T-helper 1 cell (primary cell): ENCODE data around the gene SPTAN1.

Source experiments
- DNase-seq, 5 donors: peaks; one replicate each; pipeline ENCODE4 v3.0.0-alpha.2; 2012 to 2020

Gene SPTAN1

DNA sequence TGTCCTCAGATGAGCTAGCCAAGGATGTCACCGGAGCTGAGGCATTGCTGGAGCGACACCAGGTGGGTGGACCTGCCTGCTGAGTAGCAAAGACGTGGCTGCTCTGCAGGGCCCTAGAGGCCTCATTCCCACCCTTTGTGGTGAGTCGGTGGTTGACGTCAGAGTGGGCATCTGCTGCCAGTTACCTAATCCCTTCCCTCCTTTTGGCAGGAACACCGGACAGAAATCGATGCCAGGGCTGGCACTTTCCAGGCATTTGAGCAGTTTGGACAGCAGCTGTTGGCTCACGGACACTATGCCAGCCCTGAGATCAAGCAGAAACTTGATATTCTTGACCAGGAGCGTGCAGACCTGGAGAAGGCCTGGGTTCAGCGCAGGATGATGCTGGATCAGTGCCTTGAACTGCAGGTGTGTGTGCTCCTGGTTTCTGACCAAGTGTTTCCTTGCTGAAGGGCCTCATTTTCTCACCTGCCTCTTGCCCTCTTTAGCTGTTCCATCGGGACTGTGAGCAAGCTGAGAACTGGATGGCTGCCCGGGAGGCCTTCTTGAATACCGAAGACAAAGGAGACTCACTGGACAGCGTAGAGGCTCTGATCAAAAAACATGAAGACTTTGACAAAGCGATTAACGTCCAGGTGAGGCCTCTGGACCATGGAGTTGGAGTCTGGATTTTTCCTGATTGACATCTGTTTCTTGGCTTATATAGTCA is 55.4 kb downstream of the SPTAN1 start:
- no peak for DNase-seq

DNA sequence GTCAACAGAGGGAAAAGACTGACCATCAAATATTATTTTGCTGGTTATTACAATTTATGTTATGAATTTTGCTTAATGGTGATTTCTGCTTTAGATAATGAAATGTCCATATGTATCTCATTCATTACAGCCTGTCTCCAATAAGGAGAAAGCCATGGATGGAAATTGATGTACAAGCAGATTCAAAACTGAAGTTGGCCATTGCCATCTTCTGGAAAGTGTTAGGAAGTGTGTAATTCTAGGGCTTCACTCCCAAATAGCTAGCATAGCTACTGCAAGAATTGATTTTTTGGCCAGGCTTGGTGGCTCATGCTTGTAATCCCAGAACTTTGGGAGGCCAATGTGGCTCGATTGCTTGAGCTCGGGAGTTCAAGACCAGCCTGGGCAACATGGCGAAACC is 58.5 kb downstream of the SPTAN1 start:
- DNase-seq, result no peak

DNA sequence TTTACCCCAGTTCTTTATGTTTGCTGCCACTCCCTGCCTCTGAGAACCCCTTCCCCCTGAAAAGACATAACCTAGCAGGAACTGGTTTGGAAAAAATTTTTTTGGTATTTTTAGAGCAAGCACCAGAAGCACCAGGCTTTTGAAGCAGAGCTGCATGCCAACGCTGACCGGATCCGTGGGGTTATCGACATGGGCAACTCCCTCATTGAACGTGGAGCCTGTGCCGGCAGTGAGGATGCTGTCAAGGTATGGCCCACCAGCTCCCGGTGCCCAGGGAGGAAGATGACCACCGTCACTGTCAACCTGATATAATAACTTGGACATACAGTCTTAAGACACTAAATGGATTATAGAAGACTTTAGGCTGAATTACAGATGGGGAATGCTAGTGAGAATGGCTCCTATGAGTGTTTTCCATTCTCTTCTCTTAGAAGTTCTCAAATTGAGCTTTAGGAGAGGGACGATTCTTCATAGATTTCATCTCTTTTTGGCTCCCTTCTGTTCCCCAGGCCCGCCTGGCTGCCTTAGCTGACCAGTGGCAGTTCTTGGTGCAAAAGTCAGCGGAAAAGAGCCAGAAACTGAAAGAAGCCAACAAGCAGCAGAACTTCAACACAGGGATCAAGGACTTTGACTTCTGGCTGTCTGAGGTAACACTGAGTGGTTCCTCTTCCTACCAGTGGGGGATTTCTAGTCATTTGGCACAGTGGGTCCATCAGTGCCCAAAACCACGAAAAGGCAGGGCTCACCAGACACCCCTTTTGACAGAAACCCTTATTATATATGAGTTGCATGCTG is 59.4 kb downstream of the SPTAN1 start:
- DNase-seq, result no peak

DNA sequence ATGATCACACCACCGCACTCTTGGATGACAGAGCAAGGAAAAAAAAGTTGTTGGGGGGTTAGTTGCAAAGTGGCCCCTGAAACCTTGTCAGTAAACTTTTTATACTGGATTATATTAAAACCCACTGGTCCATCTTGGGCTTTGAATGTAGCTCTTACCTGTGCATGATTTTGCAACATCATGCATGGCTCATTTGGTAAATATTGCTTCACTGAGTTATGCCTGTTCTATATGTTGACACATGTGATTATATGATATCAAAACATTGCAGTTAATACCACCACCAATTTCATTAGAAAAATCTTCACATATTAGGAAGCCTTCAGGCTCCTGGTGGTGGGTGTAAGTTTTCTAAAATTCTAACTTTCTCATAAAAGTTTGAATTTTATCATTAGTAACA is 62.3 kb downstream of the SPTAN1 start:
- no peak for DNase-seq

DNA sequence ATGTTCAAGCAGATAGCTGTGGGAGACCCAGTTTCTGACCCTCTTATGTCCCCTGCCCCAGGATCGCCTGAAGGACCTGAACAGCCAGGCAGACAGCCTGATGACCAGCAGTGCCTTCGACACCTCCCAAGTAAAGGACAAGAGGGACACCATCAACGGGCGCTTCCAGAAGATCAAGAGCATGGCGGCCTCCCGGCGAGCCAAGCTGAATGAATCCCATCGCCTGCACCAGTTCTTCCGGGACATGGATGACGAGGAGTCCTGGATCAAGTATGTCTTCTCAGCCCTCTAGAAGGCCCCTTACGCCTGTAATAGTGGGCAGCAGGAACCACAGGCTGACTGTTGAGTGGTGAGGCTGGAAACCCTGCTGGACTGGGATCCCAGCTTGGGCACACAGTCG is 63.2 kb downstream of the SPTAN1 start:
- no peak for DNase-seq

DNA sequence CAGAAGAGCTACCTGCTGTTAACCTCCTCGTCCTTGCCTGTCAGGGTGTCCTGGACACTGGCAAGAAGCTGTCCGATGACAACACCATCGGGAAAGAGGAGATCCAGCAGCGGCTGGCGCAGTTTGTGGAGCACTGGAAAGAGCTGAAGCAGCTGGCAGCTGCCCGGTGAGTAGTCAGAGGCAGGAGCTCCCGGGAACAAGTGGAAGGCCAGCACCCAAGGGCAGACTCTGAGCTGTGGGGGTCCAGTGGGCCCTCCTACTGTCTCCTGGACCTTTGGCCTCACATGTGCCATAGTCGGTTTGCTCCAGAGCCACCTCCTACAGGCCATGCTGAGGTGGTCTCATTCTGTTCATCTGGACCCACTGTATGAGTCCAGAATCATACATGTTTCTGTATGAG is 65.6 kb downstream of the SPTAN1 start:
- DNase-seq, result no peak

DNA sequence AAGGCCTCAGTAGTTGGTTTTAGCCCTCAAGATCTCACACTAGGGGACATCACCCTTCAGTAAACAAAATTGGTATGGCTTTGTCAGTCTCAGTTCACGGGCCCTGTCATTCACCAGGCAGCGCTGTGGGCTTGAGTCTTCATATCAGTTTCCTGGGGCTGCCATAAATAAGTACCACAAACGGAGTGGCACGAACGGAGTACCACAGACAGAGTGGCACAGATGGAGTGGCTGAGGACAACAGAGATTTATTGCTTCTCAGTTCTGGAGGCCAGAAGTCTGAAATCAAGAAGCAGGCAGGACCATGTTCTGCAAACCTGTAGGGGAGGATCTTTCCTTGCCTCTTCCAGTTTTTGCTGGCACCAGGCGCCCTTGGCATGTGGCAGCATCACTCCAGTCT is 66.7 kb downstream of the SPTAN1 start:
- DNase-seq, result no peak

DNA sequence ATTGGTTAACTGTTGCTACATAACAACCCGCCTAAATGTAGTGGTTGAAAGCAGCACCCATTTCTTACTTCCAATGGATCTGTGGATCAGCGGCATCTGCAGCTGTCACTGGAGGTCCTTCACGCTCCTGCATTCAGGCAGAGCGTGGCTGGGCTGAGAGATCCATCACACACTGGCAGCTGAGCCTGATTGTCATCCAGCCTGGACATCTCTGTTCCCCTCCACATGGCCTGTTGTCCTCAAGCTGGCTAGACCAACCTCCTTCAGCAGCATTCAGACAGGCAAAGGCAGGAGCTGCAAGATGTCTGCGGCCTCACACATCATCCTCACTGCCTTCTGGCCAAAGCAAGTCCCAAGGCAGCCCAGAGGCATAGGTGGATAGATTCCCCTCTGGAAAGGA is 67.4 kb downstream of the SPTAN1 start:
- DNase-seq, result no peak

DNA sequence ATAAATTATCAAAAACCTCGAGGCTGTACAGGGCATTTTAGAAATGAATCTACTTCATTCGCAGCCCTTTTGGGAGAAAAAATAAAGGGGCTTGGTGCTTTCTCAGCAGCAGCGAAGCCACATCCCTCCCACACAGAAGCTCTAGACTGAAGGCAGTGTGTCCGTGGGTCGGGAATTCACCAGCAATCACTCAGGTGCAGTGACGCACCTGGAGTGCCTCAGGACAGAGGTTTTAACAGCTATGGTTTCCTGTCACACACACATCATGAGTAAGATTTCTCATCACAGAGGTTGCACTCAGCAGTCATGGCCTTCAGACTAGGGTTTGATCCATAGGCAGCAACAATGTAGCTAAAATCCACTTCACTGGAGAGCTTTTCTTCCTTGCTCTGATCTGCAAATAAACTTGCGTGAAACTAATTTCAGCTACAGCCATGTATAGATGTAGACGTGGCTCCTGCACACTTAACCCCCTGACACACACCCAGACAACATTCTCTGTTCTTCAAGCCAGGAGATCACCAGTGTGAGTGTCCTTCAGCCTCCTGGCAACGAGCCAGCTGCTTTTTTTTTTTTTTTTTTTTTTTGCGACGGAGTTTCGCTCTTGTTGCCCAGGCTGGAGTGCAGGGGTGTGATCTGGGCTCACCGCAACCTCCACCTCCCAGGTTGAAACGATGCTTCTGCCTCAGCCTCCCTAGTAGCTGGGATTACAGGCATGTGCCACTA is 69.5 kb downstream of the SPTAN1 start:
- no peak for DNase-seq

DNA sequence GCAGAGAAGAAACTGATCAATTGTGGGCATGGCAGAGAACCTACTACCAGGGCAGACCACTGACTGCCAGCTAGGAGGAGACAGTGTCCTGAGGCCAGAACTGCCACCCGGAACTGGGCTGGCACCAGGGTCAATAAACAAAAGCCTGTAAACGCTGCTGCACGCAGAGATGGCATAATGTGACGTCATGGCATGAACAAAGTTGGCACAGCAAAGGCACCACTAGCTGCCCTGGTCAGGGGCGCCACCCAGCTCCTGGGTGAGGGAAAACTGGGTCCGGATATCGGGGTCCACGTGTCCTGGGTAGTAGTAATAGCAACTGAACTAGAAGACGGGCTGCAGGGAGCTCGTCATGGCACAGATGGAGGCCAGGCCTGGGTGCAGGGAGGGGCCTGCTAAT is 72.2 kb downstream of the SPTAN1 start:
- DNase-seq, result no peak

DNA sequence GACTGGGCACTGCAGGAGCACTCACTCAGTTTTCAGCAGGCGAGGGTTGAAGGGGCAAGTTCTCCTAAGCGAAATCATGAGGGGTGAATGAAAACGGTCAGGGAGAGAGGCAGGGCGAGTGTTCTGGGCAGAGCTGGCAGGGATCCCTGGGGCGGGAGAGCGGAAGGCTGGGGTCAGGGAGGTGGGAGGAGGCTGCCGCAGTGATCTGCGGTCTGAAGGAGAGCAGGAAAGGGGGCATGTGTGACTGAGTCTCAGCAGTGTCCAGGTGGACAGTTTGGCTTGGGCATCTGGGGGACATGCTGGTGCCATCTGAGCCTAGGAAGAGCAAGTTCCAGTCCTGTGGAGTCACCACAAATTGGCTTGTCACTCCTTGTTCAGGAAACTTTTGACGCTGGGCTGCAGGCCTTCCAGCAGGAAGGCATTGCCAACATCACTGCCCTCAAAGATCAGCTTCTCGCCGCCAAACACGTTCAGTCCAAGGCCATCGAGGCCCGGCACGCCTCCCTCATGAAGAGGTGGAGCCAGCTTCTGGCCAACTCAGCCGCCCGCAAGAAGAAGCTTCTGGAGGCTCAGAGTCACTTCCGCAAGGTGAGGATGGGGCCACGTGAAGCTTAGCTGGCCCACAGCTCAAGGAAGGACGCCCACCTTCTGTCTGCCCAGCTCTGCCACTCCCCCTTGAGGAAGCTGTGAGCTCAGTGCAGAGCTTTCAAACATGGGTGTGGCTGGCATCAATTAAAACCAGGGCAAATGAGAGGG is 73.2 kb downstream of the SPTAN1 start:
- no peak for DNase-seq

DNA sequence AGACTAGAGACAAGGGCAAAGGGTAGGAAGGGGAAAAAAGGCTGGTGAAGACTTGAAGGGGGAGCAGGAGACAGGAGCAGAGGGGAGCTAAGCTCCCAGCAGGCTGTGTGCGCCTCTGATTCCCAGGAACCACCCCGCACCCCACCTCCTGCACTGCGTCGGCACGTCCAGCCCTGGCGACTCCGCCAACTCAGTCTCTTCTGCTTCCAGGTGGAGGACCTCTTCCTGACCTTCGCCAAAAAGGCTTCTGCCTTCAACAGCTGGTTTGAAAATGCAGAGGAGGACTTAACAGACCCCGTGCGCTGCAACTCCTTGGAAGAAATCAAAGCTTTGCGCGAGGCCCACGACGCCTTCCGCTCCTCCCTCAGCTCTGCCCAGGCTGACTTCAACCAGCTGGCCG is 73.8 kb downstream of the SPTAN1 start:
- DNase-seq, result no peak

DNA sequence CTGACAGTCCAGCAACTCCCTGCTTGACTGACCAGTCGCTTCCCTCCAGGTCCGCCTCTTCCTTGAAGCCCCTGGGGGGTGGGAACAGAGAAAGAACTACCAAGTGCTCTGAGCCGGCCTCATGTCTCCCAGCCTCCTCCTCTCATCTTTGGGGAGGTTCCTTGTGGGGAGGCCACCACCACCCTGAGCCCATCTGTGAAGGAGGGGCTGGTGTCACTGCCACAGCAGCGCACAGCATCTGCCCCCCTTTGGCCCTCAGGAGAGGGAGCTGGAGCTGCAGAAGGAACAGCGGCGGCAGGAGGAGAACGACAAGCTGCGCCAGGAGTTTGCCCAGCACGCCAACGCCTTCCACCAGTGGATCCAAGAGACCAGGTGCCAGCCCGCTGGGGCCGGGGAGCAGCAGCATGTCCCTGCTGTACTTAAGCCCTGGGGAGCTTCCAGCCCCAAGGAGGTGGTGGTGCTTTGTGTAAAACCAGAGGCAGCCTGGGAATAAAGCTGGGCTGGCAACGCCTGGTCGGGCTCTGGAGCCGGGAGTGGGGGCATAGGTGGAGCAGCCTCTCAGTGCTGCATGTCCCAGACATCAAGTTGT is 74.8 kb downstream of the SPTAN1 start:
- DNase-seq, result no peak

DNA sequence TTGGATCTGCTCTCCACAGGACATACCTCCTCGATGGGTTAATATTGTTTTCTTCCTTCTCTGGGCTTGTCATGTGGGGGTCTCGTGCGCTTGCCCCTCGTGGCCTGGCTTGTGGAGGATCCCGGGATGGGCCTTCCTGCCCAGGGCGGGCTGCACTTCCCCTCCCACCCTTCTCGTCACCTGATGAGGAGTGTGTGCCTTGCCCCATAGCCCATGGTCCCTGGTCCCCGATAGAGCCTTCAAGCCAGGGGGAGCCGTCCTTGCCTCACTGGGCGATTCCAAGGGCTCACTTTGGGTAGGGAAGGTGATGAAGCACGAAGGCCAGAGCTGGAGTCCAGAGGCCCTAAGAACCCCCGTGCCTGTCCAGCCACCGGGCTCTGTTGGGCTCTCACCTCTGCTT is 75.5 kb downstream of the SPTAN1 start:
- no peak for DNase-seq

DNA sequence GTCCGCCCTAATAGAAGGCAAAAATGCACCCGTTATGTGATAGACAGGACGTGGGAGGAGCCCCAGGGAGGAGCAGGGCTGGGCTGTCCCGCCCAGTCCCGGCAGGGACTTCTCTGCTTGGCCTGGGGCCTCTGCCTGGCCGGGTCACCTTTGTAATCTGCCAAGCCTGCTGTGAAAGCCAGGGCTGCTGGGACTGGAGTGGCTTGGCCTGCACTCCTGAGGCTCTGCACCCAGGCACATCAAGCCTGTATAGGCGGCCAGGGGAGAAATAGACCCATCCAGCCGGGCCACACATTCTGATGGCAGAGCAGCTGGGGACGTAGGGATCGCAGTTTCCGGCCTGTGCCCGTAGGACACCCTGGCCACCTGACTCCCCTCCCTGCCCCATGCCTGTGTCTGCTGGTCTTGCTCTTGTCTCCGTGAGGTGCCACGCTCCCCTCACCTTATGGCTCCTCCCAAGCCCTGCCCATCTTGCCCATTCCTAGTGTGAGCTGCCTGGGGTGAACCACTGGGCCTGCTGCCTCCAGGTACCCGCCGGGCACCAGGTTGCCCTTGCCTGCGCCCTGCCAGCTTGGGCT is 76.2 kb downstream of the SPTAN1 start:
- no peak for DNase-seq

DNA sequence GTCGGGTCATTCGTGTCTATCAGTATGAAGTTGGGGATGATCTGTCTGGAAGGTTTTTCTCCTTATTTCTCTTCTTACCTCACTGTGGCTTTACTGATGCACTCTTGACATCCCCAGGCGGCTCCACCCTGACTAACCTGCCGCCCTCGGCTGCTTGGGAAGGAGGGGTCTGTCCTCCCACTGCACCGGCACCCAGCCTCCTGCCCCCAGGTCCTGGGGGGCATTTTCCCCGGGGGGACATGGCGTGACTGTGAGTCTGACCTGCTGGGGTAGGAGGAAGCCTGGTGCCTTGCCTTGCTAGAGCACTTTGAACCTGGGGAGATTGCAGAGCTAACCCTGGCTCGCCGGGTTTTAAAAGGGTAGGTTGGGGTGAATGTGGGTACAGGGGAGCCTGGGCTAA is 76.7 kb downstream of the SPTAN1 start:
- no peak for DNase-seq

DNA sequence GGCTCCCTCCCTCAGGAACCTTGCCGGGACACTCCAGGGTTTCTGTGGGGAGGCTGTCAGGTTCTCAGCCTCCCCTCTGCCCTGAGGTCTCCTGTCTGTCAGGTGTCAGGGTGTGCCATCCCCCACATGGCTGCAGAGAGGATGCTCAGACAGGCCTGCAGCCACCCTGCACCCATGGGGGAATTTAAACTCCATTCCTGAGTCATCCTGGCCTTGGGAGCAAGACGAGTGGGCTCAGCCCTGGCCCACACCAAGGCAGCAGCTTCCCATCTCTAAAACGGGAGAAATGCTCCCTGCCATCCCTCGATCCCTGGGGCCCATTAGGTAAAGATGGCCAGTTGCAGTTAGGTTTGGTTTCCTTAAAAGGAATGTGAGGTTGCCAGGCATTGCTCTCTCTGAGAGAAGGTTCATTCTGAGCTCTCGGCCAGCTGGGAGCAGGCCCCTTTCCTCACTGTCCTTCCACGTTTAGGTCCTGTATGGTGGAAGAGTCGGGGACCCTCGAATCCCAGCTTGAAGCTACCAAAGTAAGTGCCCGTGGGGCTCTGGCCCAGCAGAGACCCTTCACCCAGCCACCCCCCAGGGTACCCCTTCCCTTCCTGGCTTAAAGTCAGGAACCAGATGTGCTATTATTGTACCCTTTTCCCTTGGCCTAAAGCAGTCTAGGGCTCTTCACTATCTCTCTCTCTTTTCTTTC is 77.6 kb downstream of the SPTAN1 start:
- no peak for DNase-seq

DNA sequence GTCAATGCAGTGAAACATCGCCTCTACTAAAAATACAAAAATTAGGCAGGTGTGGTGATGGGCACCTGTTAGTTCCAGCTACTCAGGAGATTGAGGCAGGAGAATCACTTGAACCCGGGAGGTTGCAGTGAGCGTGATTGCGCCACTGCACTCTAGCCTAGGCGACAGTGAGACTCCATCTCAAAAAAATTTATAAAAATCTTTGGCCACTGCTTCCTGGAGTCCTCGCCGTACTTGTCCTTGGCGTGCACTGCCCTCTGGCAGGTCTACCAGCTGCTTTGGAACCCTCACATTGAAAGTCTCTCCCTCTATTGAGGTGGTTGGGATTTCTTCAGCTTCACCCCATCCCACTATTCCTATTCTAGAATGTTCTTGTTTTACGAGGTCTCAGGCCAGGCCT is 79.2 kb downstream of the SPTAN1 start:
- no peak for DNase-seq

DNA sequence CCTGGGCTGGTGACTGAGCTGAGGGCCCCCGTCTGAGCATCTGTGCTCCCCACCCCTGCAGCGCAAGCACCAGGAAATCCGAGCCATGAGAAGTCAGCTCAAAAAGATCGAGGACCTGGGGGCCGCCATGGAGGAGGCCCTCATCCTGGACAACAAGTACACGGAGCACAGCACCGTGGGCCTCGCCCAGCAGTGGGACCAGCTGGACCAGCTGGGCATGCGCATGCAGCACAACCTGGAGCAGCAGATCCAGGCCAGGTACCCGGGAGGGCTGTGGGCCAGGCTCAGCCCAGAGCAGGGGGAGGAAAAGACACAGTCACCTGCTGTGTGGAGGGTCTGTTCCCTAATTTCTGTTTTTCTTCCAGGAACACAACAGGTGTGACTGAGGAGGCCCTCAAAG is 79.7 kb downstream of the SPTAN1 start:
- DNase-seq, result no peak

DNA sequence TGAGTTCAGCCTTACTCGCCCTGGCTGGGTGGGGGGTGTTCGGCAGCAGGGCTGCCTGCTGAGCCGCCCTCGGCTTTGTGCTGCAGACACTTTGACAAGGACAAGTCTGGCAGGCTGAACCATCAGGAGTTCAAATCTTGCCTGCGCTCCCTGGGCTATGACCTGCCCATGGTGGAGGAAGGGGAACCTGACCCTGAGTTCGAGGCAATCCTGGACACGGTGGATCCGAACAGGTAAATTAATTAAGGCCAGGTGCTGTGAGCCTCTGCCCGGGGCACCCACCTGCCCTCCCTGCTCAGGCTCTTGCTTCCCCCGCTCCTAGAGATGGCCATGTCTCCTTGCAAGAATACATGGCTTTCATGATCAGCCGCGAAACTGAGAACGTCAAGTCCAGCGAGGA is 80.1 kb downstream of the SPTAN1 start:
- DNase-seq, result no peak

DNA sequence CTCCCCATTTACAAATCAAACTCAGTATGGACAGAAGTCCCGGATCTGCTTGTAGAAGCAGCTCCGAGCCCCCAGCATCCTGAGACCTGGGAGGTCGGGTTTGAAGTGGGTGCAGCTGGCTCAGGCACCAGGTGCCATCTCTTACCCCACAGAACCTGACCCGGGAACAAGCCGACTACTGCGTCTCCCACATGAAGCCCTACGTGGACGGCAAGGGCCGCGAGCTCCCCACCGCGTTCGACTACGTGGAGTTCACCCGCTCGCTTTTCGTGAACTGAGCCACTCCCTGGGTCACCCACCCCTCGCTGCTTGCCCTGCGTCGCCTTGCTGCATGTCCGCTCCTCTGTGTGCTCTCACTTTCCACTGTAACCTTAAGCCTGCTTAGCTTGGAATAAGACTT is 80.7 kb downstream of the SPTAN1 start:
- no peak for DNase-seq

DNA sequence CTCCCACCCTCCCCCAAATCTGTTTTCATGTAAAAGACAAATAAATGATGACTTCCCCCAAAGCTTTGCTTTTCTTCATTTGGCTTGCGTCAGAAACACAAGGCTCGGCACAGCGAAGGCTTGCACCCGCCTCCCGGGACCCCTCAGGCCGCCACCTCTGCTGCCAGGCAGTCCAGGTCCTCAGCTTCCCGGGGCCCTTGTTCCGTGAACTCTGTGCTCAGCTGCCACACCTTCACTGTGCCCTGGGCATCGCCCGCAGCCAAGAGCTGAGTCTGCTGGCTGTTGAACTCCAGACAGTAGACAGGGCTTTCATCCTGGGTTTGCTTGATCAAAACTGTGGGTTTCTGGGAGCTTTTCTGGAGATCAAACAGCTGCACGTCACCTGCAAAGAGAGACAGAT is 81.2 kb downstream of the SPTAN1 start:
- no peak for DNase-seq
